ENCODE data around the gene MAST4. TPM values are rescaled to one million over a fixed set of nuclear protein-coding genes. Genes with fewer than 3 reads are reported as not detected.

MAST4 gene
- total and polyA plus RNA-seq, 2 of the 8 experiments (the other 6 are each of a cell fraction or from before 2014, with no cell fraction given), result 1.5 to 2.6 TPM

GRCh38 chr5:66666778-66667177 lies 70.6 kb downstream of the MAST4 start:
- CTCF ChIA-PET (ENCODE audit: partially characterized antibody), result no interaction called here
- Histone ChIP-seq H4K91ac (replicated peaks; ENCODE audit: insufficient read length, low read length) (no peak overlapping the region), H3K79me2 (ENCODE audit: control insufficient read depth in 1 of 2, insufficient read depth in 2 of 2, low read length in 2 of 2) (no peaks in the 10 kb centered on the region), H2BK12ac (ENCODE audit: low read depth, low read length) (no peak overlapping the region), H3K56ac (replicated peaks; ENCODE audit: insufficient read length, low read depth, low read length) (no peak overlapping the region), H3K23ac (ENCODE audit: insufficient read length) (no peak overlapping the region), H3K27me3 (replicated peaks in 1 of 4; ENCODE audit: control insufficient read depth in 3 of 4, extremely low read depth in 1 of 4, insufficient read depth in 3 of 4, low read length in 3 of 4) (no peaks in the 10 kb centered on the region), H3K18ac (ENCODE audit: extremely low read depth, low read length) (no peak overlapping the region), H3K4me3 (ENCODE audit: extremely low read depth in 1 of 4, insufficient read depth in 2 of 4, low read depth in 3 of 4, low read length in 4 of 4) (no peak overlapping the region), H2BK15ac (ENCODE audit: low read length) (no peak overlapping the region), H4K20me1 (replicated peaks in 1 of 2; ENCODE audit: control insufficient read depth in 1 of 2, insufficient read depth in 2 of 2, low read length in 2 of 2) (no peaks in the 10 kb centered on the region), H3K4ac (replicated peaks; ENCODE audit: insufficient read length, low read depth, low read length) (no peak overlapping the region), H3K9me3 (ENCODE audit: insufficient read depth in 2 of 2, low read depth in 1 of 2, low read length in 1 of 2) (no peaks in the 10 kb centered on the region), H3K23me2 (ENCODE audit: low read depth, low read length) (no peaks in the 10 kb centered on the region), H4K5ac (ENCODE audit: insufficient read length, low read depth, low read length) (no peak overlapping the region), H2BK5ac (ENCODE audit: low read depth, low read length) (no peak overlapping the region), H2BK120ac (replicated peaks; ENCODE audit: low read depth, low read length) (no peak overlapping the region), H3K79me1 (ENCODE audit: low read depth, low read length) (no peaks in the 10 kb centered on the region), H2BK20ac (ENCODE audit: low read length) (no peak overlapping the region), H3K14ac (ENCODE audit: insufficient read length) (no peak overlapping the region), H2AFZ (ENCODE audit: low read length) (no peak overlapping the region), H4K8ac (ENCODE audit: extremely low read depth, insufficient read depth, low read length) (no peak overlapping the region), H3K9ac (replicated peaks in 1 of 4; ENCODE audit: extremely low read depth in 1 of 4, low read depth in 3 of 4, low read length in 3 of 4) (no peak overlapping the region), H3K27ac (ENCODE audit: low read depth, low read length) (no peak overlapping the region), H3K4me2 (ENCODE audit: insufficient read depth in 1 of 2, low read depth in 2 of 2, low read length in 2 of 2) (no peak overlapping the region), H3K4me1 (replicated peaks in 1 of 4; ENCODE audit: control insufficient read depth in 3 of 4, insufficient read depth in 4 of 4, low read length in 3 of 4) (0 out of 7 replicates have a peak, but pooled peaks cover 0 to 3% (median 0%) of the 10 kb centered on the region in 4 experiments), H2AK5ac (ENCODE audit: low read depth, low read length) (no peak overlapping the region), H3K36me3 (ENCODE audit: control insufficient read depth in 2 of 4, insufficient read depth in 4 of 4, low read length in 3 of 4) (no peaks in the 10 kb centered on the region)
- no peak for DNase-seq (ENCODE audit: low read depth in 1 of 2, low spot score in 2 of 2)
- no peak for FAIRE-seq
- 91% methylated on average over 3 of the region's 3 CpGs; no CpG with 5 or more reads in 1 of the 2 experiments for WGBS, 2 experiments (ENCODE audit: extremely low coverage in 1 of 2, insufficient coverage in 1 of 2, insufficient read length in 1 of 2, insufficient replicate concordance in 2 of 2, low coverage in 1 of 2, low lambda C conversion rate in 2 of 2, missing lambda C conversion rate in 1 of 2)
- TF ChIP-seq FOSL1 (IDR thresholded peaks at IDR 0.05; ENCODE audit: insufficient read depth, low read depth, low read length), result no peak
- no peak for TF ChIP-seq RFX5 (IDR thresholded peaks at IDR 0.05; ENCODE audit: borderline replicate concordance, low read depth, low read length)
- POLR2A ChIA-PET (ENCODE audit: partially characterized antibody), result no interaction called here

Data from H1 (cell line).